ENCODE data around the gene GNA15.
A peak's percentile ranks its signal among the peaks of the same experiment; 100 is the strongest.

Gene GNA15

GRCh38 chr19:3105641-3106508, 30.0 kb upstream of the GNA15 start:
- FAIRE-seq, result no peak

GRCh38 chr19:3106509-3107141, 29.2 kb upstream of the GNA15 start:
- no peak for DNase-seq (ENCODE audit: extremely low spot score, insufficient read length, low read depth)
- FAIRE-seq, result no peak

More at GRCh38 chr19:3105641-3106508, 30.0 kb upstream of the GNA15 start:
- no peak for DNase-seq (ENCODE audit: extremely low spot score, insufficient read length, low read depth)

- no peak for FAIRE-seq
- no peak for DNase-seq (ENCODE audit: extremely low spot score, insufficient read length, low read depth)
These were observed 28.2 kb upstream of the GNA15 start for GRCh38 chr19:3107658-3108057.

GRCh38 chr19:3108775-3109174, 27.1 kb upstream of the GNA15 start:
- FAIRE-seq, result peak; percentile 86
- no peak for DNase-seq (ENCODE audit: extremely low spot score, insufficient read length, low read depth)

GRCh38 chr19:3109491-3109890, 26.3 kb upstream of the GNA15 start:
- FAIRE-seq, result no peak
- no peak for DNase-seq (ENCODE audit: extremely low spot score, insufficient read length, low read depth)

GRCh38 chr19:3110126-3110825, 25.6 kb upstream of the GNA15 start:
- DNase-seq (ENCODE audit: extremely low spot score, insufficient read length, low read depth) (no peak), FAIRE-seq (no peak)

GRCh38 chr19:3111586-3112247, 24.1 kb upstream of the GNA15 start:
- DNase-seq (ENCODE audit: extremely low spot score, insufficient read length, low read depth) (no peak), FAIRE-seq (no peak)

GRCh38 chr19:3112375-3113099, 23.3 kb upstream of the GNA15 start:
- DNase-seq (ENCODE audit: extremely low spot score, insufficient read length, low read depth) (no peak), FAIRE-seq (no peak)

GRCh38 chr19:3113100-3114017, 22.5 kb upstream of the GNA15 start:
- FAIRE-seq, result no peak
- DNase-seq (ENCODE audit: extremely low spot score, insufficient read length, low read depth), result no peak

GRCh38 chr19:3114018-3114726, 21.7 kb upstream of the GNA15 start:
- DNase-seq (ENCODE audit: extremely low spot score, insufficient read length, low read depth) (no peak), FAIRE-seq (no peak)

GRCh38 chr19:3114811-3115210, 21.0 kb upstream of the GNA15 start:
- DNase-seq (ENCODE audit: extremely low spot score, insufficient read length, low read depth) (no peak), FAIRE-seq (no peak)

GRCh38 chr19:3115411-3115810, 20.4 kb upstream of the GNA15 start:
- no peak for FAIRE-seq
- no peak for DNase-seq (ENCODE audit: extremely low spot score, insufficient read length, low read depth)

GRCh38 chr19:3115916-3116602, 19.8 kb upstream of the GNA15 start:
- DNase-seq (ENCODE audit: extremely low spot score, insufficient read length, low read depth), result no peak
- FAIRE-seq, result no peak

GRCh38 chr19:3116621-3117020, 19.2 kb upstream of the GNA15 start:
- no peak for DNase-seq (ENCODE audit: extremely low spot score, insufficient read length, low read depth)
- no peak for FAIRE-seq

GRCh38 chr19:3117716-3118115, 18.1 kb upstream of the GNA15 start:
- FAIRE-seq (no peak), DNase-seq (ENCODE audit: extremely low spot score, insufficient read length, low read depth) (no peak)

- FAIRE-seq (no peak), DNase-seq (ENCODE audit: extremely low spot score, insufficient read length, low read depth) (no peak)
These were observed 17.4 kb upstream of the GNA15 start for GRCh38 chr19:3118232-3119070.

Measured in GM18507 (cell line).